ENCODE measurements around the gene LPP.

DNA sequence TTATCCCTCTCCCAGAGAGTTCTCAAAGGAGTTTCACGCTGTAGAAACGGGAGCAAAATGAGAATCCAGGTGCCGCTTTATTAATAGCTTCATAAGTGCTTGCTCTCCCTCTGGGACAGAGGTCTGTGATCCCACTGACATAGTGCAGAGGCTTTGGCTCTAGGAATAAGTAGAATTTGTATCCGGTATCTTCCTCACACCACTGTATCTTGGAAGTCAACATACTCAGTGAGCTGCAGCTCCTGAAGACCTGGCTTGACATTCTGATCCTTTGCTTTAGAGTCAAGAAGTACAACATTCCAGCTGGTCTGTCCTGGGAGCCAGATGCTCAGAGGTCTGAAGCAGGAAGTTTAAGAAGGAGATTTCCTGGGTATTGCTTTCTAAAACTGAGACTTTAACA is 323.0 kb downstream of the LPP start:
- TF ChIP-seq EZH2 (IDR thresholded peaks at IDR 0.05) = no peak
- TF ChIP-seq POLR2AphosphoS5 (IDR thresholded peaks at IDR 0.05; ENCODE audit: borderline replicate concordance, low read depth, low read length) = no peak
- no peak for TF ChIP-seq FOXP2 (optimal IDR thresholded peaks at IDR 0.05; ENCODE audit: control extremely low read depth, extremely low read length, insufficient read depth)

Measured in SK-N-MC (cell line).